ENCODE measurements around the gene PLS3.

The PLS3 gene

GRCh38 chrX:115562480-115562847 lies 1.5 kb downstream of the PLS3 start:
- peak in 11 of 42 donors; percentile 3 to 62 (median 19) for DNase-seq
- intact Hi-C loops (cut with DNase I) = no loop called here

- no peak for DNase-seq
- intact Hi-C loops (cut with DNase I) = no loop called here
These were observed 2.7 kb downstream of the PLS3 start for GRCh38 chrX:115563633-115564162.

GRCh38 chrX:115564243-115564642 lies 3.3 kb downstream of the PLS3 start:
- intact Hi-C loops (cut with DNase I) = no loop called here
- no peak for DNase-seq

GRCh38 chrX:115565888-115566287 lies 4.9 kb downstream of the PLS3 start:
- intact Hi-C loops (cut with DNase I) = no loop called here
- DNase-seq = no peak

- intact Hi-C loops (cut with DNase I) = no loop called here
- DNase-seq = no peak
These were observed 10.7 kb downstream of the PLS3 start for GRCh38 chrX:115571712-115572111.

- DNase-seq = no peak
- intact Hi-C loops (cut with DNase I) = no loop called here
These were observed 12.2 kb downstream of the PLS3 start for GRCh38 chrX:115573185-115573584.

- intact Hi-C loops (cut with DNase I) = no loop called here
- no peak for DNase-seq
These were observed 15.7 kb downstream of the PLS3 start for GRCh38 chrX:115576676-115577075.

GRCh38 chrX:115579327-115579726 lies 18.4 kb downstream of the PLS3 start:
- no peak for DNase-seq
- intact Hi-C loops (cut with DNase I) = no loop called here

- intact Hi-C loops (cut with DNase I) = no loop called here
- DNase-seq = no peak
These were observed 18.9 kb downstream of the PLS3 start for GRCh38 chrX:115579786-115580294.

- intact Hi-C loops (cut with DNase I) = no loop called here
- no peak for DNase-seq
These were observed 21.0 kb downstream of the PLS3 start for GRCh38 chrX:115581759-115582615.

- DNase-seq = peak in 1 of 42 donors; percentile 4
- intact Hi-C loops (cut with DNase I) = no loop called here
These were observed 21.9 kb downstream of the PLS3 start for GRCh38 chrX:115582616-115583495.

GRCh38 chrX:115583496-115584004 lies 22.6 kb downstream of the PLS3 start:
- DNase-seq = no peak
- intact Hi-C loops (cut with DNase I) = no loop called here

GRCh38 chrX:115584696-115585095 lies 23.7 kb downstream of the PLS3 start:
- intact Hi-C loops (cut with DNase I) = no loop called here
- no peak for DNase-seq

GRCh38 chrX:115588179-115588578 lies 27.2 kb downstream of the PLS3 start:
- intact Hi-C loops (cut with DNase I) = no loop called here

GRCh38 chrX:115589419-115589818 lies 28.4 kb downstream of the PLS3 start:
- intact Hi-C loops (cut with DNase I) = no loop called here
- no peak for DNase-seq

More at GRCh38 chrX:115588179-115588578, 27.2 kb downstream of the PLS3 start:
- DNase-seq = no peak

- intact Hi-C loops (cut with DNase I) = no loop called here
- no peak for DNase-seq
These were observed 30.4 kb downstream of the PLS3 start for GRCh38 chrX:115591420-115591819.

- intact Hi-C loops (cut with DNase I) = no loop called here
- no peak for DNase-seq
These were observed 31.2 kb downstream of the PLS3 start for GRCh38 chrX:115591856-115592842.

GRCh38 chrX:115592997-115593734 lies 32.2 kb downstream of the PLS3 start:
- intact Hi-C loops (cut with DNase I) = no loop called here

More at GRCh38 chrX:115592997-115593734, 32.2 kb downstream of the PLS3 start:
- peak in 1 of 42 donors; percentile 17 for DNase-seq

Data from head of caudate nucleus (tissue), 42 donors.